Suprapubic skin (tissue), 4 donors: ENCODE data around the gene NBL1. TPM values are rescaled to one million over a fixed set of nuclear protein-coding genes. Genes with fewer than 3 reads are reported as not detected.

ENCODE experiments used
- DNase-seq, 2 donors: peaks; one replicate each; pipeline ENCODE4 v3.0.0-alpha.2; 2019; ENCODE audit warnings: low spot score in 2 of 2
- H3K27ac ChIP-seq: fragments of 200-600 bp; sonication (generic); one replicate; pipeline ENCODE4 v1.5.1; 2019
- H3K27me3 ChIP-seq: fragments of 200-600 bp; sonication (generic); one replicate; pipeline ENCODE4 v1.5.1; 2019
- H3K36me3 ChIP-seq: fragments of 200-600 bp; sonication (generic); one replicate; pipeline ENCODE4 v1.5.1; 2019
- H3K4me1 ChIP-seq: fragments of 200-600 bp; sonication (generic); one replicate; pipeline ENCODE4 v1.5.1; 2019
- H3K4me3 ChIP-seq: fragments of 200-600 bp; sonication (generic); one replicate; pipeline ENCODE4 v1.5.1; 2019; ENCODE audit warnings: mild to moderate bottlenecking
- H3K9me3 ChIP-seq: fragments of 200-600 bp; sonication (generic); one replicate; pipeline ENCODE4 v1.5.1; 2019
- CTCF ChIP-seq, 2 donors: fragments of 200-600 bp in 1 of 2; fragments of 450-650 bp in 1 of 2; sonication (generic) in 1 of 2; IDR thresholded peaks; one replicate each; pipeline ENCODE4 v1.5.1; 2016 to 2019; ENCODE audit warnings: antibody characterized with exemption in 2 of 2, mild to moderate bottlenecking in 1 of 2, moderate library complexity in 1 of 2
- EP300 ChIP-seq: sonication (generic); formaldehyde crosslinking; IDR thresholded peaks from one replicate; pipeline ENCODE4 v1.6.1; 2017; ENCODE audit warnings: antibody characterized with exemption
- POLR2A ChIP-seq, 2 donors: fragments of 450-650 bp; IDR thresholded peaks; one replicate each; pipeline ENCODE4 v1.6.1; 2017; ENCODE audit warnings: antibody characterized with exemption in 2 of 2, mild to moderate bottlenecking in 2 of 2, moderate library complexity in 2 of 2
- POLR2AphosphoS5 ChIP-seq, 3 donors: sonication (generic); formaldehyde crosslinking; IDR thresholded peaks; one replicate each; pipeline ENCODE4 v1.6.1; 2017; ENCODE audit warnings: antibody characterized with exemption in 3 of 3
- WGBS: methylation state at CpG from one replicate; pipeline ENCODE4 v1.1.5; 2018; 5-methylcytosine and 5-hydroxymethylcytosine counted together
- total RNA-seq, 4 donors: library from RNA; depleted of rRNA; stranded (reverse); fragments of >200 nt; gene quantifications; one replicate each; pipeline ENCODE4 v1.1.0, GENCODE V29; 2016

The NBL1 gene
- total RNA-seq, 4 donors from 2014 or later = 144 to 197 (median 167) TPM

- TF ChIP-seq CTCF (IDR thresholded peaks at IDR 0.05) (no peak), EP300 (no peak), POLR2A (IDR thresholded peaks at IDR 0.05) (no peak), POLR2AphosphoS5 (IDR thresholded peaks at IDR 0.05) (no peak)
- DNase-seq = no peak
- Histone ChIP-seq H3K4me3 (no peak overlapping the region), H3K27me3 (peaks cover 56% of the 10 kb centered on the region), H3K9me3 (no peaks in the 10 kb centered on the region), H3K4me1 (peaks cover 17% of the 10 kb centered on the region), H3K36me3 (no peaks in the 10 kb centered on the region), H3K27ac (no peak overlapping the region)
- 88% methylated on average over 8 of the region's 8 CpGs for WGBS
These were observed 24.8 kb downstream of the NBL1 start for GRCh38 chr1:19668888-19669287.

GRCh38 chr1:19670787-19671186, 26.7 kb downstream of the NBL1 start:
- Histone ChIP-seq H3K4me3 (no peak overlapping the region), H3K27ac (no peak overlapping the region), H3K9me3 (no peaks in the 10 kb centered on the region), H3K36me3 (no peaks in the 10 kb centered on the region), H3K27me3 (peaks cover 42% of the 10 kb centered on the region), H3K4me1 (peaks cover 2% of the 10 kb centered on the region)
- 63% methylated on average over 4 of the region's 4 CpGs for WGBS
- TF ChIP-seq EP300 (no peak), POLR2A (IDR thresholded peaks at IDR 0.05) (no peak), CTCF (IDR thresholded peaks at IDR 0.05) (no peak), POLR2AphosphoS5 (IDR thresholded peaks at IDR 0.05) (no peak)
- DNase-seq = no peak

- Histone ChIP-seq H3K27ac (no peak overlapping the region), H3K4me3 (no peak overlapping the region), H3K9me3 (no peaks in the 10 kb centered on the region), H3K27me3 (peaks cover 28% of the 10 kb centered on the region), H3K4me1 (no peaks in the 10 kb centered on the region), H3K36me3 (no peaks in the 10 kb centered on the region)
- 42% methylated on average over 5 of the region's 6 CpGs for WGBS
- no peak for DNase-seq
- TF ChIP-seq POLR2A (IDR thresholded peaks at IDR 0.05) (no peak), CTCF (IDR thresholded peaks at IDR 0.05) (no peak), EP300 (no peak), POLR2AphosphoS5 (IDR thresholded peaks at IDR 0.05) (no peak)
These were observed 28.1 kb downstream of the NBL1 start for GRCh38 chr1:19672237-19672636.

- WGBS = 71% methylated on average over 5 of the region's 5 CpGs
- Histone ChIP-seq H3K9me3 (no peaks in the 10 kb centered on the region), H3K4me3 (no peak overlapping the region), H3K36me3 (no peaks in the 10 kb centered on the region), H3K27ac (no peak overlapping the region), H3K4me1 (no peaks in the 10 kb centered on the region), H3K27me3 (peaks cover 14% of the 10 kb centered on the region)
- TF ChIP-seq POLR2AphosphoS5 (IDR thresholded peaks at IDR 0.05) (no peak), POLR2A (IDR thresholded peaks at IDR 0.05) (no peak), EP300 (no peak), CTCF (IDR thresholded peaks at IDR 0.05) (no peak)
- DNase-seq = no peak
These were observed 31.7 kb downstream of the NBL1 start for GRCh38 chr1:19675797-19676196.

GRCh38 chr1:19676438-19676922, 32.4 kb downstream of the NBL1 start:
- peak in 1 of 2 donors; percentile 83 for DNase-seq
- Histone ChIP-seq H3K4me3 (no peak overlapping the region), H3K27ac (no peak overlapping the region), H3K27me3 (peaks cover 14% of the 10 kb centered on the region), H3K4me1 (no peaks in the 10 kb centered on the region), H3K36me3 (no peaks in the 10 kb centered on the region), H3K9me3 (no peaks in the 10 kb centered on the region)
- TF ChIP-seq POLR2A (IDR thresholded peaks at IDR 0.05) = no peak
- no peak for TF ChIP-seq CTCF (IDR thresholded peaks at IDR 0.05)
- no peak for TF ChIP-seq POLR2AphosphoS5 (IDR thresholded peaks at IDR 0.05)
- no peak for TF ChIP-seq EP300
- WGBS = 9% methylated on average over 13 of the region's 13 CpGs
